ENCODE data around the gene SPACA9. TPM values are rescaled to one million over a fixed set of nuclear protein-coding genes. Genes with fewer than 3 reads are reported as not detected.
A peak's percentile ranks its signal among the peaks of the same experiment; 100 is the strongest.

Gene SPACA9
- total RNA-seq, 1 donor: 3.6 TPM

- H3K9me3 ChIP-seq (ENCODE audit: low read depth, low read length): no peaks in the 10 kb centered on the region
These were observed 19.4 kb downstream of the SPACA9 start for GRCh38 chr9:132898051-132898450.

GRCh38 chr9:132901858-132902831 is 23.4 kb downstream of the SPACA9 start:
- no peaks in the 10 kb centered on the region for H3K9me3 ChIP-seq (ENCODE audit: low read depth, low read length)
- TF ChIP-seq CTCF (IDR thresholded peaks at IDR 0.05; ENCODE audit: extremely low read depth, low read depth, low read length): peak; percentile 99
- no peak overlapping the region for H3K27ac ChIP-seq (ENCODE audit: low read depth, low read length)
- no peaks in the 10 kb centered on the region for H3K27me3 ChIP-seq (ENCODE audit: insufficient read depth, low read length)
- no peak overlapping the region for H3K4me3 ChIP-seq (ENCODE audit: insufficient read depth, low read length)
- H3K4me2 ChIP-seq (ENCODE audit: insufficient read depth, low read length): no peak overlapping the region
- DNase-seq (ENCODE audit: insufficient read length, low spot score, missing footprints): peak; percentile 91
- H4K20me1 ChIP-seq (ENCODE audit: insufficient read depth, low read length): no peaks in the 10 kb centered on the region
- no peak overlapping the region for H2AFZ ChIP-seq (ENCODE audit: low read length)
- H3K36me3 ChIP-seq (ENCODE audit: insufficient read depth, low read length): peaks cover 63% of the 10 kb centered on the region
- H3K79me2 ChIP-seq (ENCODE audit: insufficient read depth, low read length): no peaks in the 10 kb centered on the region
- no peaks in the 10 kb centered on the region for H3K4me1 ChIP-seq (ENCODE audit: insufficient read depth, low read length)

More at GRCh38 chr9:132898051-132898450, 19.4 kb downstream of the SPACA9 start:
- no peaks in the 10 kb centered on the region for H4K20me1 ChIP-seq (ENCODE audit: insufficient read depth, low read length)
- no peaks in the 10 kb centered on the region for H3K27me3 ChIP-seq (ENCODE audit: insufficient read depth, low read length)
- H3K36me3 ChIP-seq (ENCODE audit: insufficient read depth, low read length): peaks cover 54% of the 10 kb centered on the region
- no peak overlapping the region for H2AFZ ChIP-seq (ENCODE audit: low read length)
- H3K4me1 ChIP-seq (ENCODE audit: insufficient read depth, low read length): no peaks in the 10 kb centered on the region
- no peaks in the 10 kb centered on the region for H3K79me2 ChIP-seq (ENCODE audit: insufficient read depth, low read length)
- no peak overlapping the region for H3K4me2 ChIP-seq (ENCODE audit: insufficient read depth, low read length)
- no peak overlapping the region for H3K4me3 ChIP-seq (ENCODE audit: insufficient read depth, low read length)
- no peak for DNase-seq (ENCODE audit: insufficient read length, low spot score, missing footprints)
- no peak overlapping the region for H3K27ac ChIP-seq (ENCODE audit: low read depth, low read length)
- no peak for TF ChIP-seq CTCF (IDR thresholded peaks at IDR 0.05; ENCODE audit: extremely low read depth, low read depth, low read length)

GRCh38 chr9:132903574-132904492 is 25.1 kb downstream of the SPACA9 start:
- Histone ChIP-seq H3K4me3 (ENCODE audit: insufficient read depth, low read length) (no peak overlapping the region), H4K20me1 (ENCODE audit: insufficient read depth, low read length) (no peaks in the 10 kb centered on the region), H3K27me3 (ENCODE audit: insufficient read depth, low read length) (no peaks in the 10 kb centered on the region), H3K36me3 (ENCODE audit: insufficient read depth, low read length) (peaks cover 60% of the 10 kb centered on the region), H2AFZ (ENCODE audit: low read length) (no peak overlapping the region), H3K9me3 (ENCODE audit: low read depth, low read length) (no peaks in the 10 kb centered on the region), H3K4me1 (ENCODE audit: insufficient read depth, low read length) (no peaks in the 10 kb centered on the region), H3K27ac (ENCODE audit: low read depth, low read length) (no peak overlapping the region), H3K4me2 (ENCODE audit: insufficient read depth, low read length) (no peak overlapping the region), H3K79me2 (ENCODE audit: insufficient read depth, low read length) (no peaks in the 10 kb centered on the region)
- DNase-seq (ENCODE audit: insufficient read length, low spot score, missing footprints): no peak
- TF ChIP-seq CTCF (IDR thresholded peaks at IDR 0.05; ENCODE audit: extremely low read depth, low read depth, low read length): no peak

All from osteoblast (primary cell).